GM13976 (cell line): Measurements from ENCODE around the gene TMEM221.

ENCODE experiments used
- DNase-seq: peaks from one replicate; pipeline ENCODE4 v3.0.0; 2012; ENCODE audit warnings: low spot score
- in situ Hi-C: fragments of 300-500 bp; cut with MboI; formaldehyde crosslinking; loops from one replicate; pipeline ENCODE4 v1.12.0; 2022; ENCODE audit warnings: low sequenced_read_pairs, mixed read lengths, inconsistent platforms; ENCODE audit not compliant: unreplicated experiment
- TF ChIP-seq, protein P1 (sequence below): IDR thresholded peaks from 2 replicates; pipeline ENCODE4 v1.5.1; 2012; ENCODE audit warnings: borderline replicate concordance, mild to moderate bottlenecking; ENCODE audit not compliant: insufficient read depth; ENCODE audit errors: extremely low read depth, missing control alignments, control extremely low read depth

The TMEM221 gene

DNA sequence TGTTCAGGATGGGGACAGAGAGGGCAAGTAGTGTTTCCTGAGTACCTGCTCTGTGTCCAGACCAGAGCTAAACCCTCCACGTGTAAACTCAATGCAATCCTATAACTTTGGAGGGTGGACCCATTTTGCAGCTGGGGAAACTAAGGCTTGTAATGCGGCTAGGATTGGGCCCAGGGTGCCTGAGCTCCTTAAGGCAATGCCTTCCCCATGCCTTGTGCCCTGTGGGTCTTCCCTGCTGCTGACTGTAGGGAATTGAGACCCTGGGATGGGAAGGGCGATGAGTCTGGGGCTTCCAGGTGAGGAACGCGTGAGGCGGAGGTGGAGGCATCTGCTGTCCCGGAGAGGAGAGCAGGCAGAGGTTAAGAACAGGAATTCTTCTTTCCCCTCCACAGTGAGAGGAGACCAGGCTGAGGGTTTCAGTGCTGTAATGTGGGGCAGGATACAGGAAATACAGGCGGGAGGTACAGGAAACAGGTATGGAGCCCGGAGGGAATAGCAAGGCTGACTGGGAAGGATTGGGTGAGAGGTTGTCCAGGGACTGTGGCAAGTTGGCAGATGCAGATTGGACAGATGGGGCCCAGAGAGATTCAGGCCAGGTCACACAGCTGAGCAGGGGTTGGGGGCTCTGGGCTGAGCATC lies 41.0 kb upstream of the TMEM221 start:
- in situ Hi-C loops, result no loop called here
- TF ChIP-seq, protein P1, sequence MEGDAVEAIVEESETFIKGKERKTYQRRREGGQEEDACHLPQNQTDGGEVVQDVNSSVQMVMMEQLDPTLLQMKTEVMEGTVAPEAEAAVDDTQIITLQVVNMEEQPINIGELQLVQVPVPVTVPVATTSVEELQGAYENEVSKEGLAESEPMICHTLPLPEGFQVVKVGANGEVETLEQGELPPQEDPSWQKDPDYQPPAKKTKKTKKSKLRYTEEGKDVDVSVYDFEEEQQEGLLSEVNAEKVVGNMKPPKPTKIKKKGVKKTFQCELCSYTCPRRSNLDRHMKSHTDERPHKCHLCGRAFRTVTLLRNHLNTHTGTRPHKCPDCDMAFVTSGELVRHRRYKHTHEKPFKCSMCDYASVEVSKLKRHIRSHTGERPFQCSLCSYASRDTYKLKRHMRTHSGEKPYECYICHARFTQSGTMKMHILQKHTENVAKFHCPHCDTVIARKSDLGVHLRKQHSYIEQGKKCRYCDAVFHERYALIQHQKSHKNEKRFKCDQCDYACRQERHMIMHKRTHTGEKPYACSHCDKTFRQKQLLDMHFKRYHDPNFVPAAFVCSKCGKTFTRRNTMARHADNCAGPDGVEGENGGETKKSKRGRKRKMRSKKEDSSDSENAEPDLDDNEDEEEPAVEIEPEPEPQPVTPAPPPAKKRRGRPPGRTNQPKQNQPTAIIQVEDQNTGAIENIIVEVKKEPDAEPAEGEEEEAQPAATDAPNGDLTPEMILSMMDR, result no peak
- no peak for DNase-seq

DNA sequence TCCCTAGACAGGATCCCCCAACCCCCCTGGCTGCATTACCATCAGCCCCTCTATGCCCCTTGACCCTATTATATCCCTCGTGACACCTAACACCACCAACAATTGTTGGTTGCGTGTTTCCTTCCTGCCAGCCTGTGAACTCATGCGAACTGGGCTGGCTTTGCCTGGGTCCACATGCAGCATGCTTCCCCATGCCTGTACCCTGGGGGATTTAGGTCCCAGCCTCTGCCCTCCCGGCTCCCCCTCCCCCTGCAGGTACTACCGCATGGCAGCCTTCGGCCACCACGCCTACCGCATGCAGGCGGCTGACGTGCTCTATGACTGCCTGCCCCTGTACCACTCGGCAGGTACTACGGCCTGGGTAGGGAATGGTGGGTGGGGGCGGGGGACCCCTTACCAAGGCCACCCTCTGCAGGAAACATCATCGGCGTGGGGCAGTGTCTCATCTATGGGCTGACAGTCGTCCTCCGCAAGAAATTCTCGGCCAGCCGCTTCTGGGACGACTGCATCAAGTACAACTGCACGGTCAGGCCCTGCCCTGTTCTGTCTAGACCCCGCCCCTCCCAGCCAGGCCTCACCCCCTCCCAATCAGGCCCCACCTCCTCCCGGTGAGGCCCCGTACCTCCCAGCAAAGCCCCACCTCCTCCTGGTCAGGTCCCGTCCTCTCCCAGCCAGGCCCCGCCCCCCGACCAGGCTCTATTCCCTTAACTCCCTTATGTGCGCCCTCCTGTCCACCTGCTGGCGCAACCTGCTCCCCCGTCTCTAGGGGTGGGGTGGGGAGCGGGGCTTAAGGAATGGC lies 40.3 kb upstream of the TMEM221 start:
- peak; percentile 89 for DNase-seq
- TF ChIP-seq, protein P1, result peak; percentile 42
- in situ Hi-C loops, result no loop called here

DNA sequence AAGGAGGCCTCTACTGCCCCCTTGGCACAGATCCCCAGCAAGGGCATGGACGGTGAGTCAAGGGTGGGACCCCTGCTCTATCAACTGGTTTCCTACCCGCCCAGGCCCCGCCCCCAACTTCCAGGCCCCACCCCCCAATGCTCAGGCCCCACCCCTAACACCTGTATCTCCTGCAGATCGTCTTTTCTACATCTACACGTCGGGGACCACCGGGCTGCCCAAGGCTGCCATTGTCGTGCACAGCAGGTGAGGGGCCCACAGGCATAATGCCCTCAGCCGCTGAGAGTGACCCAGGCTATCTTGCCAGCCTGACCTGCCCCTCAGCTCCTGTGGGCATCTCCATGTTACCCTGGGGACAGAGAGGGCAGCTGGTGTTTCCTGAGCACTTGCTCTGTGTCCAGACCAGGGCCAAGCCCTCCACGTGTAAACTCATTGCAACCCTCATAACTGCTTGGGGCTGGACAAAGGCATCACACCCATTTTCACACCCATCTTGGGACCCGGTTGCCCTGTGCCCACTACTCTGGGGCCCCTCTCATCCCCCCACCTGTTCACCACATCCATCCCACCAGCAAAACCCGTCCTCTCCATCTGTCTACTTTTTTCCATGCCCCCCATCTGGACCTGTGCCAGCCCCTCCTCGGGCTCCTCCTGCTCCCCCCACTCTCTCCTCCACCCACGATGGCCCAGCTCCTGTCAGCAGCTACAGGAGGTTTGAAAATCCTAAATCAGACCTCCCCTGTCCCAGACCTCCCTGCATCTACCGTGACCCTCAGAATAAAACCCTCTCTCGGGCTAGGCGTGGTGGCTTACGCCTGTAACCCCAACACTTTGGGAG lies 39.0 kb upstream of the TMEM221 start:
- TF ChIP-seq, protein P1, result no peak
- no peak for DNase-seq
- in situ Hi-C loops, result no loop called here

DNA sequence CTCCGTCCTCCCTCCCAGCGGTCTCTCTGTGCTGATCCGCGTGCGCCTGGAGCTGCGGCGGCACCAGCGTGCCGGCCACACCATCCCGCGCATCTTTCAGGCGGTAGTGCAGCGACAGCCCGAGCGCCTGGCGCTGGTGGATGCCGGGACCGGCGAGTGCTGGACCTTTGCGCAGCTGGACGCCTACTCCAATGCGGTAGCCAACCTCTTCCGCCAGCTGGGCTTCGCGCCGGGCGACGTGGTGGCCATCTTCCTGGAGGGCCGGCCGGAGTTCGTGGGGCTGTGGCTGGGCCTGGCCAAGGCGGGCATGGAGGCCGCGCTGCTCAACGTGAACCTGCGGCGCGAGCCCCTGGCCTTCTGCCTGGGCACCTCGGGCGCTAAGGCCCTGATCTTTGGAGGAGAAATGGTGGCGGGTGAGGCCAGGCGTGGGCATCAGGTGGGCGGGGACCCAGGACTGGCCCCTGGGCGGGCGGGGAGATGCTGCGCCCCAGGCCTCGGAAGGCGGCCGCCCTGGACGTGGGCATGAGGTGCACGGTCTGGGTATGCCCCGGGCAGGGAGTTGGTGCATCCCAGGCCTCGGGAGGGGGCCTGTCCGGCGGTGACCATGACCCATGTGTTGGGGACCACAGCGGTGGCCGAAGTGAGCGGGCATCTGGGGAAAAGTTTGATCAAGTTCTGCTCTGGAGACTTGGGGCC lies 38.2 kb upstream of the TMEM221 start:
- TF ChIP-seq, protein P1, result no peak
- in situ Hi-C loops, result no loop called here

DNA sequence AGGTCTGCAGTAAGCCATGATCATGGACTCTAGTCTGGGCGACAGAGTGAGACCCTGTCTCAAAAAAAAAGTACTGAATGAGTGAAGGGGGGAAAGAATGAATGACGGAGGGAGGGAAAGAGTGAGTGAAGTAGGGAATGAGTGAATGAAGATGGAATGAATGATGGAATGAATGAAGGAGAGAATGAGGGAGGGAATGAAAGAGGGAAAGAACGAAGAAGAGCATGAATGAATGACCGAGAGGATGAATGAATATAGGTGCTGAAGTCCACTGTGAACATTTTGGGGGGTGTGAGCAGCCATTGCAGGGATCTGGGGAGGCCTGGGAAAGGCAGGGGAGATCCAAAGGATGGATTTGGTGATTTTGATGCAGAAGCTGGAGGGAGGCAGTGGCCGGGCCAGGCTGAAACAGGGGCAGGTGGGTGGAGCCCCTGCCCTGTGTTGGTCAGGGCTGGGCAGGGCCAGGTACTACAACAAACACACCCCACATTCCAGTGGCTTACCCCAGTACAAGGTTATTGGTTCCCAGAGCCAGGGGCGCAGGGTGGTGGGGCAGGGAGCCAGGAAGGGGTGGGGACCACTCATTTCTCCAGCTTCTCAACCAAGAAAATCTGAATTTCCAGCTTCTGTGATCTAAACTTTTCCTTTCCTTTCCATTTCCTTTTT lies 36.2 kb upstream of the TMEM221 start:
- TF ChIP-seq, protein P1, result no peak
- in situ Hi-C loops, result no loop called here

More for the DNA sequence above, 38.2 kb upstream of the TMEM221 start:
- DNase-seq, result no peak

More for the DNA sequence above, 36.2 kb upstream of the TMEM221 start:
- no peak for DNase-seq
